AG10803 (cell line): Measurements from ENCODE around the gene KRABD2.

Experiments
- DNase-seq: peaks from one replicate; pipeline ENCODE4 v3.0.0; 2010; ENCODE audit warnings: low read depth
- H3K4me3 ChIP-seq: 2 replicates; pipeline ENCODE4 v1.5.1; 2011; ENCODE audit warnings: mild to moderate bottlenecking, low read length, control low read depth
- CTCF ChIP-seq: conservative IDR thresholded peaks from 2 replicates; pipeline ENCODE4 v1.5.1; 2011; ENCODE audit warnings: mild to moderate bottlenecking, low read length, control low read depth, inconsistent platforms

Gene KRABD2

DNA sequence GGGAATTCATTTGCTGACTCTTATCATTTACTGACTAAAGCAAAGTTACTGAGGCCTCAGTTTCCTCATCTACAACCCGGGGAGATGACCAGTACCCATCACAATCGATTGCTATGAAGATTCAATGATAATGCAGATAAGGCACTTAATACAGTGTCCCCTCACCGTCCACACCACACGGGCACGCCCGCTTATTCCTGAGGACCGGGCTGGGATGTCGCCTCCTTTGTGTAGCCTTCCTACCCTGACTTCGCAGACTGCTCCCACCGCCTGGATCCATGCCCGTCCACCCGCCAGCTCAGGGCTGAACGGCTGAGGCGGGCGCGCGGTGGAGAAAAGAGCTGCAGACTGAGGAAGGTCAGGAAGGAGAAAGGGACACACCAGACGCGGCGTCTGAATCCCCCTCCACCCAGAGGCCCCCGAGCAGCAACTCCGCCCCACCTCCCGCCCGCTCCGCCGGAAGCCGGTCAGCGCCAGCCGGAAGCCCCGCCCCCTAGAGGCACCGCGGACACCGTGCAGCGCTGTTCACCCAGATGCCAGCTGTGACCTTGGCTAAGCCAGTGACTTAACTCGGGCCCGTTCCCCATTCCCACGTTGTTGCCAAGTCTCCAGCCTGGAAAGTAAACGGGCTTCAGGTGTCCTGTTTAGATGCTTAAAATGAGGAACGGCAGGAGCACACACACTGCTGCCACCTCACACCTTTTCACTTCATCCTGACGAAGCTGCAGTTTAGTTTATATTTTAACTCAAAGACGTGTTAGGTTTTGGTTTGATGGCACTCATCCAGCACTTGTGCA lies at the start of gene KRABD2:
TSS of gene KRABD2 (minus strand) at position 434 of the 797 bp plus-strand sequence.
- DNase-seq, result peak; percentile 86
- peak within 1 kb of the TSS; percentile 88 for H3K4me3 ChIP-seq
- TF ChIP-seq CTCF, result peak; percentile 65

DNA sequence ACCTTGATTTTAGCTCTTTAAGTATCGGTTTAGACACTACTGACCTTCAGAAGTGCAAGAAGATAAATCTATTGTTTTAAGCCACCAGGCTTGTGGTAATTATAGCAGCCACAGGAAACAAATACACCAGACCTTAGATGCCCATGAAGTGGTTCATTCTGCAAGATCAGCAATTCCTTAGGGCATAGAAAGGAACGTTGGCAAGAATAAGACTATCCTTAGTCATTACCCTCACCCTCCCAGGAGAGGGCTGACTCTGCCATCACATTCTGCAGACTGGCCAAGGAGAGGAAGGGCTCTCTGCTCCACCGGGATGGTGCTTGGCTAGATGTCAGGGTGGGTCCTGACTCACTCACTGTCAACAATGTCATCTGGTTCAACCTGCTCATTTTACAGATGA lies 45.1 kb upstream of the KRABD2 start:
- DNase-seq, result peak; percentile 25
- no peak overlapping the region for H3K4me3 ChIP-seq
- no peak for TF ChIP-seq CTCF

DNA sequence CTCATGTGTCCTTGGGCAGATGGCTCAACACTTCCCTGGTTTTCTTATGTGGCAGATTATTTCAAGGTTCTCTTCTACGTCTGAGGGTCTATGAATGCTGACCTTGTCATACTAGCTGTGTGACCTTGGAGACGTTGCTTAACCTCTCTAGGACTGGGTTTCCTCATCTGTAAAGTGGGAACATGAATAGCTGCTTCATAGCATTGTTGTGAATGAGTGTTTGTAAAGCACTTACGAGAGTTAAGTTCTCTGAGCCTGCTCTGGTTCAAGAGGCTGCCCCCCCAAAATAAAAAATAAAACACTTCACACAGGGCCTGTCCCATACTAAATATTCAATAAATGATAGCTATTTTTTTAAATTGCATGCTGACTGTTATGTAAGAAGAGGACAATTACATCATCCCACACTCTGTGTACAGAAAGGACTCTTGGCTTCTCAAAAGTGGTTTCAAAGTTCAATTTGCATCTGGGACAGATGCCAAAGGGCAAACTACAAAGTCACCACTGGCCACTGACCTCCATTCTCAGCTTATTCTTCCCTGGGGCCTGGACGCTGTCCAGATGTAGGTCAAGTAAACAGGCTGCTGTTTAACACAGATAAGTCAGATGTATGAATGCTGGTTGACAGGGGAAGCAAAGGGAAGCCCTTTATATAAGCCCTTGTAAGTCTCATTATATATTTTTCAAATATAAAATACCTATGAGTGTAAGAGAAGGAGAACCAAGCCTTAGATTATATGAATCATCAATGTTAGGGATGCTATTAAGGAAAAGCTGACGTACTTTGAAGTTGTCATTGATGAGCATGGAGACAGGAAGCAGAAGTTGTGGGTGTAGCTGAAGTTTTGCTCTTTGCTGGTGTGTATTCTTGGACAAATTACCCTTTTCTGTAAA lies 43.8 kb upstream of the KRABD2 start:
- no peak for TF ChIP-seq CTCF
- no peak overlapping the region for H3K4me3 ChIP-seq
- peak; percentile 53 for DNase-seq

DNA sequence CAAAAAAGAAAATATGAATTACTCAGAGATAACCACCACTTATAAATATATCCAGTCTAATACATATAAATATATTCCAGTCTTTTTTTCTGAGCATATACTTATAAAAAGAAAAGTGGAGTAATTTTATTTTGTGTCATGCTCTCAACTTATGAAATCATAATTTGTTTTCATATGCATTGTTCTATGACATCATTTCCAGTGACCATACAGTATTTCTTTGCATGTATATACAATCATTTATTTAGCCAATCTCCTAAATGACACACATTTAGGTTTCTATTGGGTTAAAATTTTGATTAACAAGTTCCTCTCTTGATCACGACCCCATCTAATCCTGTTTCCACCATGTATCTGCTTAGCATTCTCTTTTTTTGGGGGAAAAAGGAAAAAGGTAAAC lies 42.8 kb upstream of the KRABD2 start:
- no peak for TF ChIP-seq CTCF
- DNase-seq, result no peak
- H3K4me3 ChIP-seq, result no peak overlapping the region

GRCh38 chr17:8418471-8418870 lies 42.0 kb upstream of the KRABD2 start:
- TF ChIP-seq CTCF, result no peak
- DNase-seq, result no peak
- no peak overlapping the region for H3K4me3 ChIP-seq

DNA sequence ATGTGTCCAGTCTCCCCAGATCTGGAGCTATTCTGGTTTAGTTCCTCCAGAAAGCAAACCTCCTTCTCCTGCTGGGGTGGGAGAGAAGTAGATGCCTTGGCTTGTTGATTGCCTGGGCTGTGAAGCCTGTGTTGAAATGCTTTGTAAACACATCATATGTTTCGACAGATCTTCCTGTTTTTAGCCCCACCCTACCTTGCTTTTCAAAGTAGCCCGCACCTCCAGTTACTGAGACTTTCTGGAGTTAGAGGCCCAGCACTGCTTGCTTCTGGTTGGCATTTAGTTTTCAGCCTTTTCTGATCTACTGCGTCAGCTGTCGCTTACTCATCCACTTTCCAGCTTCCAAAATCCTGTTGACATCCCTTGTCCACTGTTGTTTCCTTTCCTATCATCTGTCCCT lies 41.3 kb upstream of the KRABD2 start:
- DNase-seq, result no peak
- TF ChIP-seq CTCF, result no peak
- no peak overlapping the region for H3K4me3 ChIP-seq

- TF ChIP-seq CTCF, result no peak
- no peak overlapping the region for H3K4me3 ChIP-seq
- no peak for DNase-seq
These were observed 37.4 kb upstream of the KRABD2 start for GRCh38 chr17:8413938-8414337.
